HG03558 (cell line): ENCODE data around the gene DDX1.

Source experiments
- ATAC-seq: cut with Tn5 transposase; IDR thresholded peaks from one replicate; pipeline ENCODE4 v1.9.1; 2021; ENCODE audit warnings: moderate number of reproducible peaks; ENCODE audit not compliant: unreplicated experiment; ENCODE audit errors: extremely low read depth

The DDX1 gene

DNA sequence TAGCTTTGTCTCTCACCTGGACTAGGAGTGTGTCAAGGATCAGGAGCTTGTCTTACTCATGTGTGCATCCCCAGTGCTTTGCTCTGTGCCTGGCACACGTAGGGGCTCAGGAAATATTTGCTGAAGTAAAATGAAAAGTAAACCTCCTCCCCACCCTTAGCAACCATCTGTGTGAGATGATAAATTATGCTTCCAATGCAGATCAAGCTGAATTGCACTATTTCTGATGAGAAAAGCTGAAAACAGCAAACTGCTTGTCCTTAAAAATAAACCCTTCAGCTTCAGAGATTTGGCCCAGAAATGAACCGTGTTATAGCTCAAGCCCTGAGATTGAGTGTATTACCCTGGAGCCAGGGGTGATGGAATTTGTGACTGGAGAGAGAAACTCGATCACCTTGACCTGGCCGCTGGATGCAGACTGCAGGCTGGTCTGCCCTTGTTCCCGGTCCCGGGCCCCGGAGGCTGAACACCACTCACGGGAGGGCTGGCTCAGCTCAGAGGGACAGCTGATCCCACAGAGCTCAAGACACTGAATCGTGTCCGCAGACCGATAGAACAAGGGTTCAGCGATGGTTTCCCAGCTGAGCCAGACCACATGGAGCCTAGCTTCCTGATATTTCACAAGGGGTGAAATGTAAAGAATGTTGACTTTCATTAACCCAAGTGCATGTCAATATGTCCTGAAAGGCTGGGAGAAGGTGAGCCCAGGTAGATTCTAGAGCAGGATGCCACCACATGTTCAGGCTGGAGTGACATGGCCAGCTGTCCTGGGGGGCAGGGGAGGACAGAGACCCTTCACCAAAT lies 50.5 kb downstream of the DDX1 start:
- ATAC-seq, result no peak

DNA sequence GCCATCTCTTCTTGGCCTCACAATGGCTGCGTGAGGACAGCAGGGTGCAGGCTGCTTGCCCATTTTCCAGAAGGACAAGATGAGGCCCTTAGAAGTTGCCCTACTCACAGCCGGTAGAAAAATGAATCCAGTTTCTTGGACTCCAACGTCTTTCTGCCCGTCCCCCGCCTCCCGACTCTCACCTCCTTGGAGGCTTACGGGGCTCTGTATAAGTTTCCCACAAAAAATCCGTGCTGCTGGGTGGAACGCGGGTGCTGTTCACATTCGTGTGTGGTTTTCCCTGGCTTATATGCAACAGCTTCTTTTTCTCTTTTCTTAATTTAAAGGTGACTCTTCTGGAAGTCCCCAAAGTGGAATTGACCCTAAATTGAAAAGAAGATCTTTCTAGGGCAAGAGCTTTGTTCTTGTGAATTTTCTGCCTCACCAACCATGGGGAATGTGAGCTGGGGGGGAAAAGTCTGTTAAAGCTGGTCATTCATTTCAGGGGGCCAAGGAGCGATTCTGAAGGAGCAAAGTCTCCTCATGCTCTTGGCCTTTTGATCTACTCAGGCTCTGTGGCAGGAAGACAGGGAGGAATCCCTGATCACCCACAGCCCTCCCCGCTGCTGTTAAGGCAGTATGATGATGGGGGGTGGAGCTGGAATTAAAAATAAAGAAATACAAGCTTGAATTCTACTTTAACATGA lies 51.3 kb downstream of the DDX1 start:
- ATAC-seq, result no peak

GRCh38 chr2:15643791-15644585 lies 52.3 kb downstream of the DDX1 start:
- no peak for ATAC-seq

DNA sequence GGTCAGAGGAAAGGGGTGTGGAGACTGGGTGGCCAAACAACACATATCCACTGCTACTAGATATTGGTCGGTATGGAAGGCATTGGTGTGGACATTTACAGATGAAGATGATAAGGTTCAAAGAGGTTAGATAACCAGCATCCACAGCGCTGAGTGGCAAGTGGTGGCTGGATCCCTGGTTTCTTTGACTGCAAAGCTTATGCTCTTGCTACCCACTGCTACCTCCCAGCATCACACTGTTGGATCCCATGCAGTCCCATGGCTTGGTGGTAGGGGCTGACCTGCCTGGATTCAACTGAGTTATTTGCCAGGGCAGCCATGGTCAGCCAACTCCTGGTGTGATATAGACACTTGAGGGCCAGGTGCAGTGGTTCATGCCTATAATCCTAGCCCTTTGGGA lies 53.6 kb downstream of the DDX1 start:
- no peak for ATAC-seq

DNA sequence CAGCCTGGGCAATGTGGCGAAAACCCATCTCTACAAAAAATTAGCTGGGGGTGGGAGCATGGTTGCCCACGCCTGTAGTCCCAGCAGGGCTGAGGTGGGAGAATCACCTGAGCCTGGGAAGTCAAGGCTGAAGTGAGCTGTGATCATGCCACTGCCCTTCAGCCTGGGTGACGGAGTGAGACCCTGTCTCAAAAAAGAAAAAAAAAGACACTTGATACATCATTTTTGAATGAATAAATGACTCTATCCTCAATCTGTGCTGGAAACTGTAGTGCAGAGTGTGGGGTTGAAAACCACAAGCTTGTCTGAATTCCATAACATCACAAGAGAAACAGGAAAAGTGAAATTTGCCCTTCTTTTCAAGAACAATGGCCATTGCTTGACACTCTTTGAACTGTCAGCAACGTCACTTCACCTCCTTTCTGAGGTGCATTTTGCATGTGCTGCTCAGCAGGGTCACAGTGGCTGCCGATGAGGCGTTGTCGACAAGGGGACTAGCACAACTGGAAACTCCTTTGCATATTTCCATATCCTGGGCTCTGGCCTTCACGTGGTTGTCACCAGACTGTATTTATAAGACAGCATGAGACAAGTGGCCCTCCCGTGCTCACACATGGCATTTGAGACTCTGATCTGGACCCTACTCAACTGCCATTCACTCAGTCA lies 54.2 kb downstream of the DDX1 start:
- no peak for ATAC-seq

GRCh38 chr2:15646661-15647060 lies 55.0 kb downstream of the DDX1 start:
- ATAC-seq, result no peak

DNA sequence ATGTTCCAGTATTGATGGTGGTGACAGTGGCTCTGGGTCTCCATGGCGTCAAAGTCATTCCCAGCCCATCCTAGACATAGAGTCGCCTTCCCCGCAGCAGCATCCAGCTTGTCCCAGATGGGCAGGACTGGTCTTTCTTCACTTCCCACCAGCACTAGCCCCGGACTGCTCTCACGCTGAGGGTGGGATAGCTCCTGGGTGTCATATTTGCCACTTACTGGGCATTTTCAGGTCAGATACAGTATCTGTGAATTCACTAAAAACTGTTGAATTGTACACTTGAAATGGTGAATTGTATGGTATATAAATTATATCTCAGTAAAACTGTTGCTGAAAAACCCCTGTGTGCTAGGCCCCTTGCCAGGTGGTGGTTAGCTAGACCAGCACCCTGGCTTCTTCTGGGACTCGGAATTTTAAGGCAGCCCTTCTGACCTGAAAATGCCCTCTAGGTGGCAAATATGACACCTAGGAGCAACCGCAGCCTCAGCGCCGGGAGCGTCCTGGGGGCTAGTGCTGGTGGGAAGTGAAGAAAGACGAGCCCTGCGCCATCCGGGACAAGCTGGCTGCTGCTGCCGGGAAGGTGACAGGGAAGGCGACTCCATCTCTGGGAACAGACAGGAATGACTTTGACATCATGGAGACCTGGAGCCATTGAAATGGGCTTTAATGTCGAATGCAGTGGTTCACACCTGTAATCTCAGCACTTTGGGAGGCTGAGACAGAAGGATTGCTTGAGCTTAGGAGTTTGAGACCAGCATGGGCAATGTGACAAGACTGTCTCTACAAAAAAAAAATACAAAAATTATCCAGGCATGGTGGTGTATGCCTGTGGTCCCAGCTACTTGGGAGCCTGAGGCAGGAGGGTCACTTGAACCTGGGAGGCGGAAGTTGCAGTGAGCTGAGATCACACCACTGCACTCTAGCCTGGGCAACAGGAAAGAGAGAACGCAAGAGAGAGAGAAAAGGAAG lies 56.2 kb downstream of the DDX1 start:
- no peak for ATAC-seq

DNA sequence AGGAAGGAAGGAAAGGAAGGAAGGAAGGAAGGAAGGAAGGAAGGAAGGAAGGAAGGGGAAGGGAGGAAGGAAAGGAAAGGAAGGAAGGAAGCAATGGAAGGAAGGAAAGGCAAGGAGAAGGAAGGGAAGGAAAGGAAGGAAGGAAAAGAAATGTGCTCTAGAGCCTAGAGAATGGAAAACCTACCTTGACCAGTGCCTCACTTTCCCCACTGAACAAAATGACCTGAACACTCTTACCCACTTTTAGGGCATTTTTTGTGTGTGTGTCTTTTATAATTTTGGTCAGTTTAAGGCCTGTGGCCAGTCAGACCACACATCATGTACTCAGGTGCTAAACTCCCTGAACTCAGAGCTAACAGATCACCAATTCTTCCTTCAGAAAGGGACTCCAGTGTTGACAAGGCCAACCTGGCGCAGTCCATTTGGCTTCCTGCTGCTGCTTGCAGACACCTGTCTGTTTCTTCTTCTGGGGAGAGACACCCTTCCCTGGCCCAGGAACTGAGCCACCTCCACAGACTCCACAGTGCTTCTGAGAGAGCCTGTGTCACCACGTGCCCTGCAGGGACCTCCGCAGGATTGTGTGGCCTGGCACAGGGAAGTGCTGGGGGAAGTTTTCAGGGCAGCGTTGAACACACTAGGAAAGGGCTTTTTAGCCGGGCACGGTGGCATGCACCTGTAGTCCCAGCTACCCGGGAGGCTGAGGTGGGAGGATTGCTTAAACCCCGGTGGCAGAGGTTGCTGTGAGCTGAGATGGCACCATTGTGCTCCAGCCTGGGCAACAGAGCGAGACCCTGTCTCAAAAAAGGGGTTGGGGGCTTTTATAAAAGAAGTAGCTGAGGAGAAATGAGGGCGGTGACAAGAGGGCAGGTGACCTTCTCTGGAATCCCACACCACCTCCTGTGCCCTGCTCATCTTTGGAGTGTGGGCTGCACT lies 57.2 kb downstream of the DDX1 start:
- ATAC-seq, result no peak

DNA sequence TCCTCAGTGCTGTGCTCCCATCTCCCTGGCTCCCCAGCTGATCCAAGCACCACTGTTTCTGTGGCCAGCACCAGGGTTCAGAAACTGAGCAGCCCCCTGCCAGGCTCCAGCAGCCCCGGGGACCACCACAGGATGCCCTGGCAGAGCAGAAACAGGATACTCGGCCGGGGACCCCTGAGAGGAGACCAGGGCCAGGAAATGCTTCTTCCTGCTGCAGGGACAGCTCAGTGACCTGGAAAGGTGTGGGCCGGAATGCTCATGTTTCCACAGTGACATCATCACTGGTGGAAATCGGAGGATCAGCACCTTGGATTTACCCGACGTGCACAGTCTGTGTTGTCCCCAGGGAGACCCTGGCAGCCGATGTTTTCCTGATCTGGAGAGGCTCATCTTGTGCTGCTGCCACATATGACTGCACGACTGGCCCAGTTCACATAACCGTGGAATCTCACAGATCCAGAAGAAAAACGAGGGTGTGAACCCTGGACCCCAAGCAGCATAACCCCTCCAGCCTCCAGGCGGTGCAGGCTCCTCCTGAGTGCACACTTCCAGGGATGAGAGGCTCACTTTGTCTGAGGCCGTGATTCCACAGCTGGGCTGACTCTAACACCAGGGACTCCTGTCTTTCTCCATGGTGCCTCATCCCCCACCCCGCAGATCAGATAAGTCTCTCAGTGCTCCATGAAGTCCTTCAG lies 58.0 kb downstream of the DDX1 start:
- no peak for ATAC-seq

DNA sequence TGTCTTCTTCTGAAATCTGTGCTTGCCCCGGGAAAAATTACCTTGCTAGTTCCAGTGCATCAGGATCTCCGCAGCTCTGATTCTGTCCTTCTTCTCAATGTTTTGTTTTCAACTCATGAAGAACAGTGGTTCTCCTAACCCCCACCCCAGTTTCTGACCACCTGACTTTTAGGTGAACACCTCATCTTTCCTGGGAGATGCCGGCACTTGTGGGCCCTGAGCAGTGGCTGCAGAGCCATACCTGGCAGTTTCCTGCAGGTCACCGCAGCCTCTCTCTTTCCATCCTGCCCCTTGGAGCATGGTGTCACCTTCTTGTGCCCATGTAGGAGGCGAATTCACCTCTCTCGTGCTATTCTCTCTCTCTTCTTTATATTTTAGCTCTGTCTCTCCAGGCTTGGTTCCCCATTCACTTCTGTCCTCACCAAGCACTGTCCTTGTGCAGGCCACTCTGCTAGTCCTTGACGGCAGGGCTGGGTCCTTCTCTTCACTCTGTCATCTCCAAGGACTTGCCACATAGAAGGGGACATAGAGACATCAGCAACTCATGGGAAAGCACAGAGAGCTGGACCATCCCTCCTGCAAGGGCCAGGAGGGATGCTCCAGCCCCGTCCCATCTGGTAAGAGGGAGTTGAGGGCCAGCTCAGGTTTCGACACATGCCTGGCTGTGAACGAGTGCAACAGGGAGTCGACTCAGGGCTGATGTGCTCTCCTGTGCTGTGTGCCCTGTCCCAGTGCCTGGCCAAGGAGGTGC lies 59.1 kb downstream of the DDX1 start:
- no peak for ATAC-seq

DNA sequence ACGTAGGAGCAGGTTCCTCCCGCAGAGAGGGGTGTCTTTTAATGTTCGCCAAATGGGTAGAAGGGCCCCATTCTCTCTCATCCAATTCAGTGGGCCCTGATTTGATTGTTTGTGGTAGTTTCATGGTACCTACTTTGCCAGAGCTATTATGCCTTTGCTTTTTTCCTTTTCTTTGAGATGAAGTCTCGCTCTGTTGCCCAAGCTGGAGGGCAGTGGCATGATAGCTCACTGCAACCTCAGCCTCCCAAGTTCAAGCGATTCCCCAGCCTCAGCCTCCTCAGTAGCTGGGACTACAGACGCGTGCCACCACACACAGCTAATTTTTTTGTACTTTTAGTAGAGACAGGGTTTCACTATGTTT lies 59.7 kb downstream of the DDX1 start:
- ATAC-seq, result no peak

DNA sequence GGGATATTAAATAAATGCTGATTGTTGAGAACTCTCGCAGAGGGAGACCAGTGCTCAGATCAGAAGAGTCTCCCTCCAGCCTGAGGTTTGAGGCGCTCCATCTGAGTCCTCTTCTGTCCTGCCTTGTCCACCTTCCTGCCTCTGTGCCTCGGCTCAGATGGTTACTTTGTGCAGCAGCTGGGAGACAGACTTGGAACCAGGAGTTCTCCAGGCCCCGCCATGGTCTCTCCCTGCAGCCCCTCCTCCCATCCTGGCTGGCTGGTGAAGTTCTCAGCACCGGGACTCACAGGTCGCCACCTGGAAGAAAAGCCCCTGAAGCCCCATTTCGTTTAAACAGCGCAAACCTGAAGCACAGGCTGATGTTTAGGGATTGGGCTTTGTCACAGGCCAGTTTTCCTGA lies 60.6 kb downstream of the DDX1 start:
- no peak for ATAC-seq

DNA sequence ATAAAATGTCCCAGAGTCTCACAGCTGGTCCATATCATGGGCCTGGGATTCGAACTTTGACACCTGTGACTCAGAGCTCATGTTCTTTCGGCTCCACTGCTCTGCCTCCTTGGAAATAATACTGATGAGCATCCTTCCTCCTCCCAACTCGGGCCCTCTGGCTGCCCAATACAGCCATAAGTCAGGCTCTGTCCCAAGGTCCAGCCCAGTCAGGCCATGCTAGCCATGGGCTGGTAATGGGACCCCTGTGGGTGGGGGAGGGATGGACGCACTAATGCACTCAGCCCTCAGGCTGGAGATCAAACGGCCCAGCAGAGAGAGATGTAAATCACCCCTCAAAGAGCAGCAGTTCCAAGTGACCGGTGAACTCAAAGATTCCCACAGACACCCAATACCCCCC lies 61.1 kb downstream of the DDX1 start:
- no peak for ATAC-seq

GRCh38 chr2:15653806-15654726 lies 62.4 kb downstream of the DDX1 start:
- ATAC-seq, result no peak

DNA sequence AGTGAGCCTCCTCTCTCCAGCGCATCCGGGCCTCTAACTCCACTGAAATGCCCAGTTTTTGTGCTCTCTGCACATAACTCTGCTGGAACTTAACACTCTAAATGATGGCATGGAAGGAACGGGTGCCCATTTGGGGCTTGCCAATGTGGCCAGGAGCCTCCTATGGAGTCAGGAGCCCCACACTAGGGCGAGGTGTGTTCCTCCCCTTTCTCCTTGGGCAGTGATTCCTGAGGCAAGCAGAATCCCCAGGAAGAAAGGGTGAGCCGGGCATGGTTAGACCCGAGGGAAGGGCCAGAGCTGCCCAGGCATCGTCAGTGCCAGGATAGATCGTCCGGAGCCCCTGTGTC lies 63.0 kb downstream of the DDX1 start:
- ATAC-seq, result no peak

GRCh38 chr2:15655123-15655887 lies 63.6 kb downstream of the DDX1 start:
- no peak for ATAC-seq
